ENCODE data around the gene BAHCC1. TPM values are rescaled to one million over a fixed set of nuclear protein-coding genes. Genes with fewer than 3 reads are reported as not detected.

Gene BAHCC1
- total and polyA plus RNA-seq, 2 donors (not counting 3 experiments of a cell fraction or from before 2014, with no cell fraction given) = 4.7 to 11.6 TPM

DNA sequence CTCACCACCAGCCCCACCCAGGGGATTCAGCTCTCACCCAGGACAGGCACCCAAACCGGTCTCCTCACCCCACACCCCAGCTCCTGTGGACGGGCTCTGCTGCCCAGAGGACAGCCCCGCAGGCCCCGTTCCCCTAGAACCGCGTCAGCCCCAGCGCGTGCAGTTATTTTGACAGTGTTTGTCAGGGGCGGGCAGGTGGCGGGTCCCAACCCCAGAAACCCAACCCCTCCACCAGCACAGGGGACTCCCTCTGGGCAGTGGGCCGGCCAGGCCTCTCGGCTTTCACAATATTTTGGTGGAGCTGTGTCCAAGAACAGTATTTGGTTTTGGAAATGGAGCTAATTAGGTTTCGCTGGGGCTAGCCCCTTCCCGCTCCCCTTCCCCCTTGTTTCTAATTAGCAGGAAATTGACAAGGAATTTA is 44.8 kb downstream of the BAHCC1 start:
- TF ChIP-seq EZH2 (IDR thresholded peaks at IDR 0.05; ENCODE audit: borderline replicate concordance, low read depth, low read length, severe bottlenecking) (no peak), JUN (IDR thresholded peaks at IDR 0.05; ENCODE audit: borderline replicate concordance, insufficient read depth, insufficient read length, low read depth) (no peak), POLR2AphosphoS5 (IDR thresholded peaks at IDR 0.05; ENCODE audit: insufficient read depth, low read depth, low read length) (no peak), CTCF (IDR thresholded peaks at IDR 0.05; ENCODE audit: extremely low read depth in 1 of 2, insufficient read depth in 1 of 2, low read depth in 1 of 2, low read length in 2 of 2) (no peak), FOS (IDR thresholded peaks at IDR 0.05; ENCODE audit: borderline replicate concordance, insufficient read depth, low read length) (no peak), POLR2A (IDR thresholded peaks at IDR 0.05; ENCODE audit: low read depth, low read length) (no peak), MYC (IDR thresholded peaks at IDR 0.05; ENCODE audit: low read depth, low read length) (no peak), GATA2 (IDR thresholded peaks at IDR 0.05; ENCODE audit: insufficient read depth, insufficient read length, low read depth, low read length) (no peak)
- TF ChIP-seq, protein P1, sequence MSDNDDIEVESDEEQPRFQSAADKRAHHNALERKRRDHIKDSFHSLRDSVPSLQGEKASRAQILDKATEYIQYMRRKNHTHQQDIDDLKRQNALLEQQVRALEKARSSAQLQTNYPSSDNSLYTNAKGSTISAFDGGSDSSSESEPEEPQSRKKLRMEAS (IDR thresholded peaks at IDR 0.05; ENCODE audit: insufficient read depth, insufficient read length) = no peak
- dilution Hi-C loops (cut with MboI; ENCODE audit: extremely low pct_ligation_motif_present, low sequenced_read_pairs) (no loop called here), intact Hi-C loops (cut with micrococcal nuclease) (loop anchor here (5.0 kb wide), 1 partner anchor 42 kb away; no protein-coding TSS in a partner anchor)
- no TSS peak for BruUV-seq (replicated peaks)
- Histone ChIP-seq H2AFZ (ENCODE audit: low read depth, low read length) (no peak overlapping the region), H3K4me1 (ENCODE audit: control insufficient read depth, extremely low read depth, insufficient read depth, low read length) (no peaks in the 10 kb centered on the region), H3K27me3 (ENCODE audit: control insufficient read depth in 2 of 2, insufficient read depth in 2 of 2, low read length in 2 of 2) (no peaks in the 10 kb centered on the region), H3K4me3 (replicated peaks in 1 of 3; ENCODE audit: insufficient read depth in 1 of 3, low read depth in 1 of 3, low read length in 3 of 3) (no peak overlapping the region), H4K20me1 (replicated peaks; ENCODE audit: control insufficient read depth, extremely low read depth, insufficient read depth, low read length) (no peaks in the 10 kb centered on the region), H3K4me2 (ENCODE audit: insufficient read depth, low read length) (no peak overlapping the region), H3K27ac (ENCODE audit: insufficient read depth, low read depth, low read length) (no peak overlapping the region), H3K9me3 (replicated peaks; ENCODE audit: control insufficient read depth, insufficient read depth, low read length) (no peaks in the 10 kb centered on the region), H3K9ac (replicated peaks; ENCODE audit: extremely low read depth, insufficient read depth, low read length) (no peak overlapping the region), H3K79me2 (ENCODE audit: control insufficient read depth, insufficient read depth, low read length) (no peaks in the 10 kb centered on the region), H3K36me3 (ENCODE audit: control insufficient read depth in 2 of 2, extremely low read depth in 1 of 2, insufficient read depth in 2 of 2, low read length in 2 of 2) (no peaks in the 10 kb centered on the region), H3K9me1 (replicated peaks; ENCODE audit: control insufficient read depth, extremely low read depth, insufficient read depth, low read length) (no peaks in the 10 kb centered on the region)
- POLR2A ChIA-PET = no interaction called here
- CTCF ChIA-PET = interaction anchor here (0.7 to 2.6 kb wide), 17 partner anchors 10 to 187 kb away, joined by 3 to 29 read pairs (median 4); partner anchors contain the start of gene BAHCC1
- no peak for FAIRE-seq
- no peak for DNase-seq (ENCODE audit: low read depth, low spot score)

All from endothelial cell of umbilical vein (primary cell).